KMS-11 (cell line): ENCODE measurements around the gene MYBL2.

Source experiments
- H2AFZ ChIP-seq: fragments of 200-600 bp; sonication (generic); 2 replicates; pipeline ENCODE4 v1.6.1; 2016; ENCODE audit warnings: antibody characterized with exemption, mixed run types, low read depth
- H3K27ac ChIP-seq: fragments of 200-600 bp; sonication (generic); 2 replicates; pipeline ENCODE4 v1.6.1; 2016; ENCODE audit warnings: mild to moderate bottlenecking, mixed run types
- H3K27me3 ChIP-seq: fragments of 200-600 bp; sonication (generic); 2 replicates; pipeline ENCODE4 v1.6.1; 2017; ENCODE audit warnings: mild to moderate bottlenecking, low read depth, mixed run types, moderate library complexity; ENCODE audit not compliant: insufficient read depth
- H3K36me3 ChIP-seq: fragments of 200-600 bp; sonication (generic); 2 replicates; pipeline ENCODE4 v1.6.1; 2017; ENCODE audit warnings: mild to moderate bottlenecking, mixed run types; ENCODE audit not compliant: insufficient read depth
- H3K4me1 ChIP-seq: fragments of 200-600 bp; sonication (generic); 2 replicates; pipeline ENCODE4 v1.6.1; 2016; ENCODE audit warnings: mild to moderate bottlenecking, low read depth, mixed run types; ENCODE audit not compliant: poor library complexity, severe bottlenecking
- H3K4me2 ChIP-seq: fragments of 200-600 bp; sonication (generic); 2 replicates; pipeline ENCODE4 v1.7.0; 2016; ENCODE audit warnings: mild to moderate bottlenecking, mixed run types
- H3K4me3 ChIP-seq: fragments of 200-600 bp; sonication (generic); IDR thresholded peaks from 2 replicates; pipeline ENCODE4 v1.6.1; 2017; ENCODE audit warnings: low read depth, low read length, mixed read lengths; ENCODE audit not compliant: insufficient read depth
- H3K79me2 ChIP-seq: fragments of 200-600 bp; sonication (generic); 2 replicates; pipeline ENCODE4 v1.6.1; 2016; ENCODE audit warnings: low read depth, mixed run types; ENCODE audit not compliant: insufficient read depth
- H3K9ac ChIP-seq: fragments of 200-600 bp; sonication (generic); 2 replicates; pipeline ENCODE4 v1.6.1; 2016; ENCODE audit warnings: mild to moderate bottlenecking, mixed run types
- H4K20me1 ChIP-seq: fragments of 200-600 bp; sonication (generic); 2 replicates; pipeline ENCODE4 v1.6.1; 2016; ENCODE audit warnings: mild to moderate bottlenecking, mixed run types; ENCODE audit not compliant: insufficient read depth
- TF ChIP-seq, protein P1 (sequence below): fragments of 200-600 bp; sonication (generic); conservative IDR thresholded peaks from 2 replicates; pipeline ENCODE4 v1.6.1; 2017; ENCODE audit warnings: low read depth, mild to moderate bottlenecking, antibody characterized with exemption, low read length, moderate library complexity, mixed read lengths

The MYBL2 gene

DNA sequence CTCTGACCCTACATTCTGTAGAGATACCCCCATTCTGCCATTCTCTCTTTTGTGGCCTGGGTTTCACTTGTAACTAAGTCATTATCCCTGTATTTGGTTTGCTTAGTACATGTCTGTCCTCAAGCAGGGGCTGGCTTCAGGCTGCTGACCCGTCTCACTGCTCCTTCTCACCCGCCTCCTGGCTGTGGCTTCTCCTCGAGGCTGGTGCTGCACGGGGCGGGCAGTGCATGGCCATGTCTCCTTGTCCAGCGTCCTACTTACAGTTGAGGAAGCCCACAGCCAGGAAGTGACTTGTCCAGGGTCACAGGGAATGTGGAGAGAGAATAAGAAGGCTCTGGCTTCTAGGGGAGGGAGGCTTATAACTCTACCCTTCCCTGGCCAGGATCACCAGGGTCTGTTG, 48.6 kb downstream of the MYBL2 start:
- H3K36me3 ChIP-seq = peaks cover 4% of the 10 kb centered on the region; the same call in 1 of the 2 replicates
- no peaks in the 10 kb centered on the region for H4K20me1 ChIP-seq

DNA sequence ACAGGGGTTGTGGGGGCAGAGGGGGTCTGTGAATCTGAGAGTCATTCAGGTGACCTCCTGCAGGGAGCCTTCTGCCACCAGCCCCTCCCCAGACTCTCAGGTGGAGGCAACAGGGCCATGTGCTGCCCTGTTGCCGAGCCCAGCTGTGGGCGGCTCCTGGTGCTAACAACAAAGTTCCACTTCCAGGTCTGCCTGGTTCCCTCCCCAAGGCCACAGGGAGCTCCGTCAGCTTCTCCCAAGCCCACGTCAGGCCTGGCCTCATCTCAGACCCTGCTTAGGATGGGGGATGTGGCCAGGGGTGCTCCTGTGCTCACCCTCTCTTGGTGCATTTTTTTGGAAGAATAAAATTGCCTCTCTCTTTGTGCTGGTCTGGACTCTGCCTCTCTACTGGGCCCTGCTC, 49.2 kb downstream of the MYBL2 start:
- H3K36me3 ChIP-seq = peaks cover 4% of the 10 kb centered on the region; the same call in 1 of the 2 replicates

More for the DNA sequence above, 48.6 kb downstream of the MYBL2 start:
- TF ChIP-seq, protein P1, sequence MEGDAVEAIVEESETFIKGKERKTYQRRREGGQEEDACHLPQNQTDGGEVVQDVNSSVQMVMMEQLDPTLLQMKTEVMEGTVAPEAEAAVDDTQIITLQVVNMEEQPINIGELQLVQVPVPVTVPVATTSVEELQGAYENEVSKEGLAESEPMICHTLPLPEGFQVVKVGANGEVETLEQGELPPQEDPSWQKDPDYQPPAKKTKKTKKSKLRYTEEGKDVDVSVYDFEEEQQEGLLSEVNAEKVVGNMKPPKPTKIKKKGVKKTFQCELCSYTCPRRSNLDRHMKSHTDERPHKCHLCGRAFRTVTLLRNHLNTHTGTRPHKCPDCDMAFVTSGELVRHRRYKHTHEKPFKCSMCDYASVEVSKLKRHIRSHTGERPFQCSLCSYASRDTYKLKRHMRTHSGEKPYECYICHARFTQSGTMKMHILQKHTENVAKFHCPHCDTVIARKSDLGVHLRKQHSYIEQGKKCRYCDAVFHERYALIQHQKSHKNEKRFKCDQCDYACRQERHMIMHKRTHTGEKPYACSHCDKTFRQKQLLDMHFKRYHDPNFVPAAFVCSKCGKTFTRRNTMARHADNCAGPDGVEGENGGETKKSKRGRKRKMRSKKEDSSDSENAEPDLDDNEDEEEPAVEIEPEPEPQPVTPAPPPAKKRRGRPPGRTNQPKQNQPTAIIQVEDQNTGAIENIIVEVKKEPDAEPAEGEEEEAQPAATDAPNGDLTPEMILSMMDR = no peak
- Histone ChIP-seq H3K4me3 (no peak overlapping the region), H2AFZ (no peak overlapping the region), H3K4me1 (no peaks in the 10 kb centered on the region), H3K4me2 (no peak overlapping the region), H3K27ac (no peak overlapping the region), H3K79me2 (no peaks in the 10 kb centered on the region; the same call in 1 of the 2 replicates), H3K9ac (no peak overlapping the region), H3K27me3 (no peaks in the 10 kb centered on the region)

DNA sequence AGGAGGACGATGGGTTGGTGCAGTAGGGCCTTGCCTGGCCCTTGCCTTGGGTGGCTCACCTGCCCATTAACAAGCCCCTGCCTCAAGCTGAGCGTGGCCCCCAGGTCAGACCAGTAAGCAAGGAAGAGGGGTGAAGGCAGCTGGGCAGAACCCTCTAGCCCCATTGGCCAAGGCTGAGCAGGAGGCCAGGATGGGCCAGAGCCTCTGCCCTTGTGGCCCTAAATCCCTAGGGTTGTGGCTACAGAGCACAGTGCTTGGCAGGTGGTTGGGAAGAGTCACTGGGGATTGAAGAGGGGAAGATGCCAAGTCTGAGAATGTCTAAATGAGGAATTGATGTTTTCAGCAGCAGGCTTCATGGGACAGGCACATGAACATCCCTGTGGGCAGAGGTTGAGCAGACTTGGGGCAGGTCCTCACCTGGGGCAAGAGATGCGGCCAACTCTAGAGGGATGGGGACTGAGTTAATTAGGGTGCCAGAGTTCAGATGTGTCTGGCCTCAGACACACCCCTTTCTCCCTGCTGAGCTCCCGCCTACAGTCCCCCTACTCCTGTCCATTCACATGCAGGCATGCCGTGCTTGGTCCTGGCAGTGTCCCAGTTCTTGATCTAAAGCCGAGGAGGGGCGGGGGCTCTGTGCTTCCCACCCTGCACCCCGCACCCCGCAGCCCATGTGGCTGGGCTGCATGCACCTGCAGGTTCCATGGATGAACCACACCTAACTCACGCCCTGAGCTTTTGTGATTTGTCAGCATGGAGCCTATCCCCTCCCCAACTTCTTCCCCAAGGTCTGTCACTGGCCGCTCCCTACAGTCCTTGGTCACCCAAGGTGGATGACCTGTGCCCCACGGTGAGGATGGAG, 50.1 kb downstream of the MYBL2 start:
- TF ChIP-seq, protein P1 = no peak
- Histone ChIP-seq H3K4me2 (no peak overlapping the region), H3K4me3 (no peak overlapping the region), H4K20me1 (no peaks in the 10 kb centered on the region), H3K36me3 (peaks cover 4% of the 10 kb centered on the region; the same call in 1 of the 2 replicates), H3K4me1 (peaks cover 6% of the 10 kb centered on the region), H3K79me2 (no peaks in the 10 kb centered on the region; the same call in 1 of the 2 replicates), H2AFZ (no peak overlapping the region), H3K9ac (no peak overlapping the region), H3K27ac (no peak overlapping the region), H3K27me3 (no peaks in the 10 kb centered on the region)

More for the DNA sequence above, 49.2 kb downstream of the MYBL2 start:
- Histone ChIP-seq H3K4me1 (no peaks in the 10 kb centered on the region), H2AFZ (no peak overlapping the region), H4K20me1 (no peaks in the 10 kb centered on the region), H3K9ac (no peak overlapping the region), H3K27me3 (no peaks in the 10 kb centered on the region), H3K27ac (no peak overlapping the region), H3K79me2 (no peaks in the 10 kb centered on the region; the same call in 1 of the 2 replicates), H3K4me2 (no peak overlapping the region), H3K4me3 (no peak overlapping the region)
- TF ChIP-seq, protein P1 = no peak

DNA sequence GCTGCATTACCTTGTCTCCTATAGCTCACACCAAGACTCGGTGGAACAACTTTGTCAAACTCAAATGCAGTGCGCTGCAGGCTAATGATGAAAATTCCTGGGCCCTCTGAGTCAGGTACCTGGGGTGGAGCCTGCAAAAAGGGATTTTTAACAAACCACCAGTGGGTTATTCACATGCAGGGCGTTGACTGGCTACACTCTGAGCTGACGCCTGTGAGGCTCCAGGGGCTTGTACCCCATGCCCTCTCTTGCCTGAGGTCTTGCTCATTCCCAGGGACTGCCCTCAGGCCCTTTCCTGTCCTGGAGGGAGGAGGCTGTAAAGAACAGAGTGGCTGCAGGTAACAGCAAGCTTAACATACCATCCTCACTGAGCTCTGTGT, 50.7 kb downstream of the MYBL2 start:
- no peak overlapping the region for H3K9ac ChIP-seq
- TF ChIP-seq, protein P1 = no peak
- H3K4me3 ChIP-seq = no peak overlapping the region
- H3K27me3 ChIP-seq = no peaks in the 10 kb centered on the region
- H3K36me3 ChIP-seq = peaks cover 4% of the 10 kb centered on the region; the same call in 1 of the 2 replicates
- H4K20me1 ChIP-seq = no peaks in the 10 kb centered on the region
- H2AFZ ChIP-seq = no peak overlapping the region
- H3K4me1 ChIP-seq = peaks cover 10% of the 10 kb centered on the region
- no peaks in the 10 kb centered on the region for H3K79me2 ChIP-seq
- H3K4me2 ChIP-seq = no peak overlapping the region
- H3K27ac ChIP-seq = no peak overlapping the region
